Esophagus muscularis mucosa (tissue), 4 donors: ENCODE results near the gene RUNX2.

Source experiments
- CTCF ChIP-seq, 3 experiments: fragments of 200-600 bp in 2 of 3; fragments of 450-650 bp in 1 of 3; sonication (generic) in 2 of 3; IDR thresholded peaks; one replicate each; pipeline ENCODE4 v1.5.1; 2017 to 2019; ENCODE audit warnings: antibody characterized with exemption in 3 of 3, mild to moderate bottlenecking in 2 of 3, moderate library complexity in 1 of 3
- EP300 ChIP-seq: sonication (generic); formaldehyde crosslinking; IDR thresholded peaks from one replicate; pipeline ENCODE4 v1.6.1; 2017; ENCODE audit warnings: antibody characterized with exemption
- POLR2A ChIP-seq: fragments of 450-650 bp; IDR thresholded peaks from one replicate; pipeline ENCODE4 v1.6.1; 2017; ENCODE audit warnings: antibody characterized with exemption, moderate library complexity, mild to moderate bottlenecking, low read depth
- POLR2AphosphoS5 ChIP-seq, 2 donors: sonication (generic); formaldehyde crosslinking; IDR thresholded peaks; one replicate each; pipeline ENCODE4 v1.6.1; 2017; ENCODE audit warnings: antibody characterized with exemption in 2 of 2

GRCh38 chr6:45569210-45569945, 241.2 kb downstream of the RUNX2 start:
- TF ChIP-seq CTCF (IDR thresholded peaks at IDR 0.05) (no peak), EP300 (no peak), POLR2A (no peak), POLR2AphosphoS5 (IDR thresholded peaks at IDR 0.05) (no peak)
